H9 (cell line): ENCODE data around the gene WNT4. TPM values are rescaled to one million over a fixed set of nuclear protein-coding genes. Genes with fewer than 3 reads are reported as not detected.

Experiments used
- DNase-seq: peaks from one replicate; pipeline ENCODE4 v3.0.0-alpha.2; 2017
- H2AFZ ChIP-seq: one replicate; pipeline ENCODE4 v1.6.1; 2013; ENCODE audit warnings: mild to moderate bottlenecking, low read length, control low read depth, moderate library complexity
- H2AK5ac ChIP-seq: 2 replicates; pipeline ENCODE4 v1.6.1; 2013; ENCODE audit warnings: low read length, control low read depth, mixed read lengths; ENCODE audit not compliant: insufficient read length
- H2BK120ac ChIP-seq: one replicate; pipeline ENCODE4 v1.6.1; 2013; ENCODE audit warnings: low read depth, mild to moderate bottlenecking, low read length, control low read depth, inconsistent platforms; ENCODE audit not compliant: poor library complexity, severe bottlenecking
- H2BK12ac ChIP-seq: 2 replicates; pipeline ENCODE4 v1.6.1; 2013; ENCODE audit warnings: low read length, control low read depth, mixed read lengths, low read depth; ENCODE audit not compliant: insufficient read length
- H2BK15ac ChIP-seq: 2 replicates; pipeline ENCODE4 v1.6.1; 2013; ENCODE audit warnings: low read depth, low read length, control low read depth
- H2BK20ac ChIP-seq: one replicate; pipeline ENCODE4 v1.6.1; 2013; ENCODE audit warnings: low read depth, mild to moderate bottlenecking, low read length, control low read depth, inconsistent platforms; ENCODE audit not compliant: poor library complexity, severe bottlenecking
- H2BK5ac ChIP-seq: 2 replicates; pipeline ENCODE4 v1.6.1; 2013; ENCODE audit warnings: low read length, control low read depth, mixed read lengths; ENCODE audit not compliant: insufficient read length
- H3K14ac ChIP-seq: 2 replicates; pipeline ENCODE4 v1.6.1; 2013; ENCODE audit warnings: low read length, control low read depth; ENCODE audit not compliant: insufficient read depth
- H3K18ac ChIP-seq: 2 replicates; pipeline ENCODE4 v1.6.1; 2013; ENCODE audit warnings: low read depth, mild to moderate bottlenecking, mixed read lengths, low read length, control low read depth; ENCODE audit not compliant: insufficient read length
- H3K23ac ChIP-seq: 2 replicates; pipeline ENCODE4 v1.6.1; 2013; ENCODE audit warnings: low read length, control low read depth, mixed read lengths, low read depth; ENCODE audit not compliant: insufficient read length
- H3K23me2 ChIP-seq: 2 replicates; pipeline ENCODE4 v1.6.1; 2013; ENCODE audit warnings: low read depth, mild to moderate bottlenecking, mixed read lengths, low read length, control low read depth; ENCODE audit not compliant: insufficient read length, poor library complexity, severe bottlenecking
- H3K27ac ChIP-seq: 2 replicates; pipeline ENCODE4 v1.5.1; 2013; ENCODE audit warnings: low read length, control low read depth, mixed read lengths, low read depth; ENCODE audit not compliant: insufficient read length
- H3K27me3 ChIP-seq: 2 replicates; pipeline ENCODE4 v1.6.1; 2013; ENCODE audit warnings: low read length, control low read depth, inconsistent platforms; ENCODE audit not compliant: insufficient read depth
- H3K4ac ChIP-seq: 2 replicates; pipeline ENCODE4 v1.6.1; 2013; ENCODE audit warnings: low read depth, mild to moderate bottlenecking, control low read depth, inconsistent platforms, low read length, moderate library complexity
- H3K4me1 ChIP-seq: 2 replicates; pipeline ENCODE4 v1.6.1; 2013; ENCODE audit warnings: low read length, control low read depth, inconsistent platforms; ENCODE audit not compliant: insufficient read depth
- H3K4me2 ChIP-seq: 2 replicates; pipeline ENCODE4 v1.6.1; 2013; ENCODE audit warnings: low read length, control low read depth, mixed read lengths; ENCODE audit not compliant: insufficient read length, insufficient read depth
- H3K56ac ChIP-seq: 2 replicates; pipeline ENCODE4 v1.6.1; 2013; ENCODE audit warnings: low read depth, mild to moderate bottlenecking, mixed read lengths, low read length, control low read depth; ENCODE audit not compliant: insufficient read length
- H3K79me1 ChIP-seq: 2 replicates; pipeline ENCODE4 v1.6.1; 2013; ENCODE audit warnings: low read depth, mild to moderate bottlenecking, moderate library complexity, low read length, control low read depth, inconsistent platforms; ENCODE audit not compliant: insufficient read depth, poor library complexity, severe bottlenecking
- H3K79me2 ChIP-seq: 2 replicates; pipeline ENCODE4 v1.6.1; 2013; ENCODE audit warnings: low read length, control low read depth, inconsistent platforms; ENCODE audit not compliant: insufficient read depth
- H3K9ac ChIP-seq: 2 replicates; pipeline ENCODE4 v1.6.1; 2013; ENCODE audit warnings: low read length, control low read depth, mixed read lengths; ENCODE audit not compliant: insufficient read length; ENCODE audit errors: extremely low read depth
- H3K9me3 ChIP-seq: one replicate; pipeline ENCODE4 v1.6.1; 2013; ENCODE audit warnings: low read depth, low read length, inconsistent platforms; ENCODE audit not compliant: control insufficient read depth
- H3T11ph ChIP-seq: one replicate; pipeline ENCODE4 v1.6.1; 2013; ENCODE audit warnings: mild to moderate bottlenecking, low read length, control low read depth, inconsistent platforms
- H4K20me1 ChIP-seq: one replicate; pipeline ENCODE4 v1.6.1; 2013; ENCODE audit not compliant: control insufficient read depth, insufficient read length, insufficient read depth
- H4K5ac ChIP-seq: 2 replicates; pipeline ENCODE4 v1.6.1; 2013; ENCODE audit warnings: low read depth, mild to moderate bottlenecking, mixed read lengths, low read length, control low read depth; ENCODE audit not compliant: insufficient read length
- H4K8ac ChIP-seq: replicated peaks from 2 replicates; pipeline ENCODE4 v1.6.1; 2013; ENCODE audit warnings: low read length, control low read depth, mixed read lengths, low read depth; ENCODE audit not compliant: insufficient read length
- H4K91ac ChIP-seq: 2 replicates; pipeline ENCODE4 v1.6.1; 2013; ENCODE audit warnings: low read depth, mild to moderate bottlenecking, moderate library complexity, mixed read lengths, low read length, control low read depth; ENCODE audit not compliant: insufficient read length
- H3K27ac Mint-ChIP-seq, 3 experiments: 2 replicates in 2 of 3; 3 replicates in 1 of 3; pipeline ENCODE4 v1.8.0; 2020 to 2021; ENCODE audit warnings: mixed read lengths in 3 of 3, mild to moderate bottlenecking in 1 of 3, moderate library complexity in 1 of 3
- H3K27me3 Mint-ChIP-seq: 2 replicates; pipeline ENCODE4 v1.8.0; 2021; ENCODE audit warnings: low read depth, mild to moderate bottlenecking, moderate library complexity, mixed read lengths
- H3K36me3 Mint-ChIP-seq, 3 experiments: 2 replicates in 2 of 3; 3 replicates in 1 of 3; pipeline ENCODE4 v1.8.0; 2020 to 2021; ENCODE audit warnings: low read depth in 3 of 3, mixed read lengths in 3 of 3; ENCODE audit not compliant: insufficient read depth in 1 of 3
- H3K4me1 Mint-ChIP-seq, 2 experiments: 2 replicates each; pipeline ENCODE4 v1.8.0; 2020; ENCODE audit warnings: mixed read lengths in 2 of 2
- H3K4me3 Mint-ChIP-seq, 2 experiments: 2 replicates in 1 of 2; 3 replicates in 1 of 2; pipeline ENCODE4 v1.8.0; 2020 to 2021; ENCODE audit warnings: mild to moderate bottlenecking in 2 of 2, mixed read lengths in 2 of 2, moderate library complexity in 1 of 2
- H3K9me3 Mint-ChIP-seq, 2 experiments: 2 replicates in 1 of 2; 3 replicates in 1 of 2; pipeline ENCODE4 v1.8.0; 2020; ENCODE audit warnings: mild to moderate bottlenecking in 2 of 2, mixed read lengths in 2 of 2, moderate library complexity in 1 of 2
- CTCF ChIP-seq: fragments of 200-600 bp; sonication (generic); conservative IDR thresholded peaks from 3 replicates; pipeline ENCODE4 v1.8.0; 2021; ENCODE audit warnings: antibody characterized with exemption, mild to moderate bottlenecking
- WGBS: extraction: QIAGEN DNeasy Blood & Tissue Kit; methylation state at CpG from one replicate; pipeline ENCODE4 v1.1.7; 2013; ENCODE audit warnings: missing lambda C conversion rate, low lambda C conversion rate, mixed read lengths; ENCODE audit not compliant: insufficient read length; ENCODE audit errors: extremely low coverage; 5-methylcytosine and 5-hydroxymethylcytosine counted together
- total RNA-seq: library from RNA; stranded (reverse); gene quantifications from 2 replicates; pipeline ENCODE4 v1.2.1, GENCODE V29; 2021

Gene WNT4
- total RNA-seq, 1 experiment from 2014 or later, result 1.4 TPM

GRCh38 chr1:22179197-22179803 is 36.4 kb upstream of the WNT4 start:
- Histone ChIP-seq H2AK5ac (no peak overlapping the region), H4K20me1 (no peaks in the 10 kb centered on the region), H3K18ac (no peak overlapping the region), H3K9me3 (no peaks in the 10 kb centered on the region), H2BK5ac (no peak overlapping the region), H2BK12ac (no peak overlapping the region), H3K27ac (no peak overlapping the region), H3K14ac (no peak overlapping the region), H2AFZ (no peak overlapping the region), H3K79me1 (no peaks in the 10 kb centered on the region), H2BK15ac (no peak overlapping the region), H4K91ac (no peak overlapping the region), H4K8ac (no peak overlapping the region), H3K9ac (no peak overlapping the region), H3K4me2 (no peak overlapping the region), H4K5ac (no peak overlapping the region), H3K79me2 (no peaks in the 10 kb centered on the region), H3K4ac (no peak overlapping the region), H2BK120ac (no peak overlapping the region), H2BK20ac (no peak overlapping the region), H3T11ph (no peak overlapping the region), H3K23me2 (no peaks in the 10 kb centered on the region), H3K4me1 (no peaks in the 10 kb centered on the region), H3K27me3 (no peaks in the 10 kb centered on the region), H3K56ac (no peak overlapping the region), H3K23ac (no peak overlapping the region)
- no peaks in the 10 kb centered on the region; a peak in 1 of 5 replicates for H3K9me3 Mint-ChIP-seq
- H3K27me3 Mint-ChIP-seq, result peaks cover 8% of the 10 kb centered on the region
- WGBS, result no CpG with 5 or more reads among the region's 2 CpGs
- DNase-seq, result no peak
- H3K4me3 Mint-ChIP-seq, result no peak overlapping the region
- H3K4me1 Mint-ChIP-seq, result peaks cover 5 to 12% of the 10 kb centered on the region in 2 experiments; a peak in 3 of 4 replicates
- TF ChIP-seq CTCF, result no peak
- no peaks in the 10 kb centered on the region for H3K36me3 Mint-ChIP-seq
- H3K27ac Mint-ChIP-seq, result no peak overlapping the region
